OCI-LY7 (cell line): ENCODE results near the gene RRBP1.

ENCODE experiments used
- EZH2phosphoT487 ChIP-seq: fragments of 200-600 bp; sonication (generic); IDR thresholded peaks from 2 replicates; pipeline ENCODE4 v1.6.1; 2018; ENCODE audit warnings: low read depth, borderline replicate concordance, mild to moderate bottlenecking, mixed run types, antibody characterized with exemption, low read length, moderate library complexity, mixed read lengths
- TF ChIP-seq, protein P1 (sequence below): fragments of 200-600 bp; sonication (generic); conservative IDR thresholded peaks from 2 replicates; pipeline ENCODE4 v1.5.1; 2014; ENCODE audit warnings: mild to moderate bottlenecking, antibody characterized with exemption, low read length, moderate library complexity, mixed read lengths

DNA sequence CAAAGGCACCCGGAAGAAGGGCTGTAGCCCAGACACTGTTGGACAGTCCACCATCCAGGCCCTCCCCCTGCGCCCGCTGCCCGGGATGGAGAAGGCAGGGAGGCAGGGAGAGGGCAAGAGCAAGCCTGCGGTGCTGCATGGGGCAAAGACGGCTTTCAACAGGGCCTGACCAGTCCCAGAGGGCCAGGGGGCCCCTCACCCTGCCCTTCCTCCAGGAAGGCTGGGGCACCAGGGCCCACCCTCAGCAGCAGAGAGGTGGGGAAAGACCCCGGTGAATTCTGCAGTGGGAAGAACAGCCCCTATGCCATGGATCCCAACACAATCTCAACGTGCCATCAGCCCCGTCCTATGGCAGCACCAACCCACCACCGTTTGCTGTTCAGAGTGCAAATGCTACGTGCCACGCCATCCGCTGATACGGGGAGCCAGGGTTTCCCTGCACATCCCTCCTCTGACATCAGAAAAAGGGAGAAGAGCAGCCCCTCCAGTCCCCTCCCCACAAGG, 41.1 kb downstream of the RRBP1 start:
- TF ChIP-seq, protein P1, sequence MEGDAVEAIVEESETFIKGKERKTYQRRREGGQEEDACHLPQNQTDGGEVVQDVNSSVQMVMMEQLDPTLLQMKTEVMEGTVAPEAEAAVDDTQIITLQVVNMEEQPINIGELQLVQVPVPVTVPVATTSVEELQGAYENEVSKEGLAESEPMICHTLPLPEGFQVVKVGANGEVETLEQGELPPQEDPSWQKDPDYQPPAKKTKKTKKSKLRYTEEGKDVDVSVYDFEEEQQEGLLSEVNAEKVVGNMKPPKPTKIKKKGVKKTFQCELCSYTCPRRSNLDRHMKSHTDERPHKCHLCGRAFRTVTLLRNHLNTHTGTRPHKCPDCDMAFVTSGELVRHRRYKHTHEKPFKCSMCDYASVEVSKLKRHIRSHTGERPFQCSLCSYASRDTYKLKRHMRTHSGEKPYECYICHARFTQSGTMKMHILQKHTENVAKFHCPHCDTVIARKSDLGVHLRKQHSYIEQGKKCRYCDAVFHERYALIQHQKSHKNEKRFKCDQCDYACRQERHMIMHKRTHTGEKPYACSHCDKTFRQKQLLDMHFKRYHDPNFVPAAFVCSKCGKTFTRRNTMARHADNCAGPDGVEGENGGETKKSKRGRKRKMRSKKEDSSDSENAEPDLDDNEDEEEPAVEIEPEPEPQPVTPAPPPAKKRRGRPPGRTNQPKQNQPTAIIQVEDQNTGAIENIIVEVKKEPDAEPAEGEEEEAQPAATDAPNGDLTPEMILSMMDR = no peak
- TF ChIP-seq EZH2phosphoT487 = no peak
